Measurements from ENCODE around the gene ASB18. TPM values are rescaled to one million over a fixed set of nuclear protein-coding genes. Genes with fewer than 3 reads are reported as not detected.
A peak's percentile ranks its signal among the peaks of the same experiment; 100 is the strongest.

The ASB18 gene
- total and polyA plus RNA-seq, 2 experiments from 2014 or later, result not detected

GRCh38 chr2:236167297-236168109 is 96.7 kb downstream of the ASB18 start (continued):
- TF ChIP-seq, protein P1, sequence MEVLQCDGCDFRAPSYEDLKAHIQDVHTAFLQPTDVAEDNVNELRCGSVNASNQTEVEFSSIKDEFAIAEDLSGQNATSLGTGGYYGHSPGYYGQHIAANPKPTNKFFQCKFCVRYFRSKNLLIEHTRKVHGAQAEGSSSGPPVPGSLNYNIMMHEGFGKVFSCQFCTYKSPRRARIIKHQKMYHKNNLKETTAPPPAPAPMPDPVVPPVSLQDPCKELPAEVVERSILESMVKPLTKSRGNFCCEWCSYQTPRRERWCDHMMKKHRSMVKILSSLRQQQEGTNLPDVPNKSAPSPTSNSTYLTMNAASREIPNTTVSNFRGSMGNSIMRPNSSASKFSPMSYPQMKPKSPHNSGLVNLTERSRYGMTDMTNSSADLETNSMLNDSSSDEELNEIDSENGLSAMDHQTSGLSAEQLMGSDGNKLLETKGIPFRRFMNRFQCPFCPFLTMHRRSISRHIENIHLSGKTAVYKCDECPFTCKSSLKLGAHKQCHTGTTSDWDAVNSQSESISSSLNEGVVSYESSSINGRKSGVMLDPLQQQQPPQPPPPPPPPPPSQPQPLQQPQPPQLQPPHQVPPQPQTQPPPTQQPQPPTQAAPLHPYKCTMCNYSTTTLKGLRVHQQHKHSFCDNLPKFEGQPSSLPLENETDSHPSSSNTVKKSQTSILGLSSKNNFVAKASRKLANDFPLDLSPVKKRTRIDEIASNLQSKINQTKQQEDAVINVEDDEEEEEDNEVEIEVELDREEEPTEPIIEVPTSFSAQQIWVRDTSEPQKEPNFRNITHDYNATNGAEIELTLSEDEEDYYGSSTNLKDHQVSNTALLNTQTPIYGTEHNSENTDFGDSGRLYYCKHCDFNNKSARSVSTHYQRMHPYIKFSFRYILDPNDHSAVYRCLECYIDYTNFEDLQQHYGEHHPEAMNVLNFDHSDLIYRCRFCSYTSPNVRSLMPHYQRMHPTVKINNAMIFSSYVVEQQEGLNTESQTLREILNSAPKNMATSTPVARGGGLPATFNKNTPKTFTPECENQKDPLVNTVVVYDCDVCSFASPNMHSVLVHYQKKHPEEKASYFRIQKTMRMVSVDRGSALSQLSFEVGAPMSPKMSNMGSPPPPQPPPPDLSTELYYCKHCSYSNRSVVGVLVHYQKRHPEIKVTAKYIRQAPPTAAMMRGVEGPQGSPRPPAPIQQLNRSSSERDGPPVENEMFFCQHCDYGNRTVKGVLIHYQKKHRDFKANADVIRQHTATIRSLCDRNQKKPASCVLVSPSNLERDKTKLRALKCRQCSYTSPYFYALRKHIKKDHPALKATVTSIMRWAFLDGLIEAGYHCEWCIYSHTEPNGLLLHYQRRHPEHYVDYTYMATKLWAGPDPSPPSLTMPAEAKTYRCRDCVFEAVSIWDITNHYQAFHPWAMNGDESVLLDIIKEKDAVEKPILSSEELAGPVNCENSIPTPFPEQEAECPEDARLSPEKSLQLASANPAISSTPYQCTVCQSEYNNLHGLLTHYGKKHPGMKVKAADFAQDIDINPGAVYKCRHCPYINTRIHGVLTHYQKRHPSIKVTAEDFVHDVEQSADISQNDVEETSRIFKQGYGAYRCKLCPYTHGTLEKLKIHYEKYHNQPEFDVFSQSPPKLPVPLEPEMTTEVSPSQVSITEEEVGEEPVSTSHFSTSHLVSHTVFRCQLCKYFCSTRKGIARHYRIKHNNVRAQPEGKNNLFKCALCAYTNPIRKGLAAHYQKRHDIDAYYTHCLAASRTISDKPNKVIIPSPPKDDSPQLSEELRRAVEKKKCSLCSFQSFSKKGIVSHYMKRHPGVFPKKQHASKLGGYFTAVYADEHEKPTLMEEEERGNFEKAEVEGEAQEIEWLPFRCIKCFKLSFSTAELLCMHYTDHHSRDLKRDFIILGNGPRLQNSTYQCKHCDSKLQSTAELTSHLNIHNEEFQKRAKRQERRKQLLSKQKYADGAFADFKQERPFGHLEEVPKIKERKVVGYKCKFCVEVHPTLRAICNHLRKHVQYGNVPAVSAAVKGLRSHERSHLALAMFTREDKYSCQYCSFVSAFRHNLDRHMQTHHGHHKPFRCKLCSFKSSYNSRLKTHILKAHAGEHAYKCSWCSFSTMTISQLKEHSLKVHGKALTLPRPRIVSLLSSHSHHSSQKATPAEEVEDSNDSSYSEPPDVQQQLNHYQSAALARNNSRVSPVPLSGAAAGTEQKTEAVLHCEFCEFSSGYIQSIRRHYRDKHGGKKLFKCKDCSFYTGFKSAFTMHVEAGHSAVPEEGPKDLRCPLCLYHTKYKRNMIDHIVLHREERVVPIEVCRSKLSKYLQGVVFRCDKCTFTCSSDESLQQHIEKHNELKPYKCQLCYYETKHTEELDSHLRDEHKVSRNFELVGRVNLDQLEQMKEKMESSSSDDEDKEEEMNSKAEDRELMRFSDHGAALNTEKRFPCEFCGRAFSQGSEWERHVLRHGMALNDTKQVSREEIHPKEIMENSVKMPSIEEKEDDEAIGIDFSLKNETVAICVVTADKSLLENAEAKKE (CRISPR knock-in tag; IDR thresholded peaks at IDR 0.05), result no peak
- no peak for TF ChIP-seq ZNF331 (CRISPR knock-in tag; IDR thresholded peaks at IDR 0.05; ENCODE audit: low read depth)

DNA sequence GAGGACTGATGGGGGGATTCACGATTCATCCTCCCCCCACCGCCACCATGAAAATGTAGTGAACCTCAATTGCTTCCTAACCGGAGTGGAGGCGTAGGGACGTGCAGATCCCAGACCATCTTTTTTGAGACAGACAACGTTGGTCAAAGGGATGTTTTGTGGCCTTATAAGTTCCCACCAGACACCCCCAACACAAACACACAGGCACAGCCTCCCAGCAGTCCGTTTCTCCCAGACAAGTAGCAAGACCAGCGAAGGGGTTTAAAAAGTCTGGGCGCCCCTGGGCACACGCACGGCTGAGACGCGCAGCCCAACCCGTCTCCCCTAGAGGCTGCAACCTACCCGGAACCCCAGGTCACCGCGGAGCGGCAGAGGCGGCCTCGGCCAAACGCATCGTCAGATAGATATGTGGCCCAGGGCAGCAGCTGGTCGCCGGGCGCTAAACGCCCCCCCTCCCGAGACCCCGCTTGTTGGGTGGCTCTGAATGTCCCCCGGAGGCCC is 97.4 kb downstream of the ASB18 start:
- H3K36me3 Mint-ChIP-seq (ENCODE audit: low read depth), result peaks cover 17% of the 10 kb centered on the region
- H3K27ac ChIP-seq (ENCODE audit: low read depth), result no peak overlapping the region
- peak overlapping the region; percentile 78 for H2AFZ ChIP-seq
- TF ChIP-seq CTCF (conservative IDR thresholded peaks at IDR 0.05; ENCODE audit: low read depth in 2 of 2) (no peak), POLR2AphosphoS5 (IDR thresholded peaks at IDR 0.05; ENCODE audit: low read depth) (no peak), EZH2phosphoT487 (IDR thresholded peaks at IDR 0.05; ENCODE audit: unreplicated experiment) (peak; percentile 7), ZNF331 (CRISPR knock-in tag; IDR thresholded peaks at IDR 0.05; ENCODE audit: low read depth) (no peak), NANOG (IDR thresholded peaks at IDR 0.05; ENCODE audit: borderline replicate concordance) (no peak)
- TF ChIP-seq, protein P2, sequence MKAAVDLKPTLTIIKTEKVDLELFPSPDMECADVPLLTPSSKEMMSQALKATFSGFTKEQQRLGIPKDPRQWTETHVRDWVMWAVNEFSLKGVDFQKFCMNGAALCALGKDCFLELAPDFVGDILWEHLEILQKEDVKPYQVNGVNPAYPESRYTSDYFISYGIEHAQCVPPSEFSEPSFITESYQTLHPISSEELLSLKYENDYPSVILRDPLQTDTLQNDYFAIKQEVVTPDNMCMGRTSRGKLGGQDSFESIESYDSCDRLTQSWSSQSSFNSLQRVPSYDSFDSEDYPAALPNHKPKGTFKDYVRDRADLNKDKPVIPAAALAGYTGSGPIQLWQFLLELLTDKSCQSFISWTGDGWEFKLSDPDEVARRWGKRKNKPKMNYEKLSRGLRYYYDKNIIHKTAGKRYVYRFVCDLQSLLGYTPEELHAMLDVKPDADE (IDR thresholded peaks at IDR 0.05), result no peak

More for the DNA sequence above, 97.4 kb downstream of the ASB18 start:
- Histone ChIP-seq H3K4me2 (peak overlapping the region; percentile 73), H3F3A (replicated peaks; ENCODE audit: low read depth) (peaks cover 53% of the 10 kb centered on the region), H3K9me2 (ENCODE audit: insufficient read depth) (no peaks in the 10 kb centered on the region), H3K27me3 (ENCODE audit: insufficient read depth) (peaks cover 100% of the 10 kb centered on the region), H3K79me2 (replicated peaks; ENCODE audit: insufficient read depth) (no peaks in the 10 kb centered on the region), H3K4me3 (peak overlapping the region; percentile 69), H3K4me1 (ENCODE audit: insufficient read depth) (peaks cover 63% of the 10 kb centered on the region), H4K20me1 (replicated peaks; ENCODE audit: insufficient read depth) (peaks cover 27% of the 10 kb centered on the region), H3K36me3 (ENCODE audit: insufficient read depth) (no peaks in the 10 kb centered on the region)
- peaks cover 86% of the 10 kb centered on the region for H3K27me3 Mint-ChIP-seq (ENCODE audit: insufficient read depth, low read depth, poor library complexity)
- H3K9me3 Mint-ChIP-seq, result 0 out of 3 replicates have a peak, but pooled peaks cover 2% of the 10 kb centered on the region
- ATAC-seq (0 out of 3 replicates have a peak, but pooled peaks have one; percentile 1), DNase-seq (ENCODE audit: low spot score) (peak; percentile 55)
- no peak overlapping the region for H3K27ac Mint-ChIP-seq
- peaks cover 56% of the 10 kb centered on the region for H3K4me1 Mint-ChIP-seq
- peak overlapping the region; percentile 75 for H3K4me3 Mint-ChIP-seq

Data from GM23338 (cell line).